Activated CD4-positive, alpha-beta T cell treated with anti-CD3 and anti-CD28 coated beads, Interleukin-2, amount 10 ng/mL, durations not matched to agents 7 days and 5 days (primary cell): ENCODE data around the gene NFIB. TPM values are rescaled to one million over a fixed set of nuclear protein-coding genes. Genes with fewer than 3 reads are reported as not detected.

Experiments used
- CTCF ChIA-PET: fragments of 350-600 bp; sonication (Branson Sonifier 250); formaldehyde crosslinking; loops from one replicate; lab custom pipeline; 2021; ENCODE audit warnings: antibody characterized with exemption; lab: Charles Lee
- POLR2A ChIA-PET: fragments of 350-600 bp; sonication (Branson Sonifier 250); formaldehyde crosslinking; loops from one replicate; lab custom pipeline; 2021; ENCODE audit warnings: antibody characterized with exemption; lab: Charles Lee
- DNase-seq: peaks from one replicate; pipeline ENCODE4 v3.0.0-alpha.2; 2020
- H3K27ac Mint-ChIP-seq: one replicate; pipeline ENCODE4 v1.8.0; 2021; ENCODE audit warnings: mild to moderate bottlenecking, moderate library complexity, mixed read lengths
- H3K27me3 Mint-ChIP-seq: one replicate; pipeline ENCODE4 v1.8.0; 2021; ENCODE audit warnings: mixed read lengths
- H3K36me3 Mint-ChIP-seq: one replicate; pipeline ENCODE4 v1.8.0; 2021; ENCODE audit warnings: low read depth, mixed read lengths
- H3K4me1 Mint-ChIP-seq: one replicate; pipeline ENCODE4 v1.8.0; 2021; ENCODE audit warnings: mixed read lengths
- H3K4me3 Mint-ChIP-seq: one replicate; pipeline ENCODE4 v1.8.0; 2021; ENCODE audit warnings: mild to moderate bottlenecking, moderate library complexity, mixed read lengths
- H3K9me3 Mint-ChIP-seq: one replicate; pipeline ENCODE4 v1.8.0; 2021; ENCODE audit warnings: mixed read lengths
- total RNA-seq, 2 experiments: library from RNA; stranded (reverse); gene quantifications; one replicate each; pipeline ENCODE4 v1.2.3, GENCODE V29; 2021

Gene NFIB
- total RNA-seq, 2 experiments from 2014 or later, result not detected

- ChIA-PET CTCF (no interaction called here), POLR2A (no interaction called here)
- Mint-ChIP-seq H3K4me3 (no peak overlapping the region), H3K4me1 (peaks cover 2% of the 10 kb centered on the region), H3K27me3 (peaks cover 8% of the 10 kb centered on the region), H3K27ac (peak overlapping the region; percentile 54), H3K36me3 (no peaks in the 10 kb centered on the region), H3K9me3 (no peaks in the 10 kb centered on the region)
- no peak for DNase-seq
These were observed 35.2 kb upstream of the NFIB start for GRCh38 chr9:14349146-14349446.

GRCh38 chr9:14348373-14349145 is 34.6 kb upstream of the NFIB start:
- POLR2A ChIA-PET, result no interaction called here
- Mint-ChIP-seq H3K36me3 (no peaks in the 10 kb centered on the region), H3K4me3 (no peak overlapping the region), H3K9me3 (no peaks in the 10 kb centered on the region), H3K27me3 (peaks cover 7% of the 10 kb centered on the region), H3K27ac (peak overlapping the region; percentile 54), H3K4me1 (peaks cover 2% of the 10 kb centered on the region)
- DNase-seq, result no peak
- CTCF ChIA-PET, result no interaction called here

DNA sequence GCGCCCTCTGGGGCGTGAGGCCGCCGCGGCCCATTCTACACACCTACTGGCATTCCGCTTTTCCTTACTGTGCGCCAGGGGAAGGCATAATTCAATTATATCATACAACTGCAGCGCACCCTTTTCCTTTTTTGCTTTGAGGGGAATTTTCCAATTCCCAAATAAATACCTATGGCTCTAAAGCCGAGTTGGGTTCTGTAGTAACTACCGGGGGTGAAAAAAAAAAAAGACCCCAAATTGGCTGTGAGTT is 34.1 kb upstream of the NFIB start:
- H3K4me1 Mint-ChIP-seq, result peaks cover 2% of the 10 kb centered on the region
- DNase-seq, result no peak
- no peak overlapping the region for H3K4me3 Mint-ChIP-seq
- POLR2A ChIA-PET, result no interaction called here
- H3K27ac Mint-ChIP-seq, result peak overlapping the region; percentile 5
- peaks cover 6% of the 10 kb centered on the region for H3K27me3 Mint-ChIP-seq
- no peaks in the 10 kb centered on the region for H3K36me3 Mint-ChIP-seq
- no peaks in the 10 kb centered on the region for H3K9me3 Mint-ChIP-seq
- CTCF ChIA-PET, result no interaction called here

GRCh38 chr9:14347406-14348122 is 33.6 kb upstream of the NFIB start:
- Mint-ChIP-seq H3K36me3 (no peaks in the 10 kb centered on the region), H3K9me3 (no peaks in the 10 kb centered on the region), H3K27ac (peak overlapping the region; percentile 5), H3K4me1 (peaks cover 2% of the 10 kb centered on the region), H3K27me3 (peaks cover under 1% of the 10 kb centered on the region), H3K4me3 (no peak overlapping the region)
- ChIA-PET POLR2A (no interaction called here), CTCF (no interaction called here)
- DNase-seq, result no peak

DNA sequence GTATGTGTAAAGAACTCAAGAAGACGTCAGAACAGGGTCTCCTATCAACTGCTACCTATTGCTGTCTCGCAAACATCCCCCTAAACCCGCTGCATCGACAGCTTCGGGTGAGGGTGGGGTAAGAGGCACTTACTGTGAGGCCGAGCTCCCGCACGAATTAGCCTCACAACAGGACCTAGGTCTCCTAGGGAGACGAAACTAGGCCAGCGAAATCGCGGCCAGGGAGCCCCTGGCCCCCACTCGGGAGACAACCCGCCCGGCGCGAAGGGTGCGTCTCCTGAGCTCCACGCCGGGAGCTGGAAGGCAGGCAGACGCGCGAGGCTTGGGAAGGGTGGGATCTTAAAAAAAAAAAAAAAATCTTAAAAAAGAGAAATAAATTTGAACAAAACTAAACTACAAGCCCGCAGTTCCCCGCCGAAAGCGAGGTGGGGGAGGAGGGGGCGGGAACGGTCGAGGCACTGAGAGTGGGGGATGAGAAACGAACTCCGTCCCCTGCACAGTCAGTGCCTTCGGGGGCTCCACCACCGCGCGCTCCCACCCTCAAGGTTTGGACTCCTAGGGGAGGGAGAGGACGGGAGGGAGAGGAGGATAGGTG is 33.0 kb upstream of the NFIB start:
- no peak overlapping the region for H3K4me3 Mint-ChIP-seq

DNA sequence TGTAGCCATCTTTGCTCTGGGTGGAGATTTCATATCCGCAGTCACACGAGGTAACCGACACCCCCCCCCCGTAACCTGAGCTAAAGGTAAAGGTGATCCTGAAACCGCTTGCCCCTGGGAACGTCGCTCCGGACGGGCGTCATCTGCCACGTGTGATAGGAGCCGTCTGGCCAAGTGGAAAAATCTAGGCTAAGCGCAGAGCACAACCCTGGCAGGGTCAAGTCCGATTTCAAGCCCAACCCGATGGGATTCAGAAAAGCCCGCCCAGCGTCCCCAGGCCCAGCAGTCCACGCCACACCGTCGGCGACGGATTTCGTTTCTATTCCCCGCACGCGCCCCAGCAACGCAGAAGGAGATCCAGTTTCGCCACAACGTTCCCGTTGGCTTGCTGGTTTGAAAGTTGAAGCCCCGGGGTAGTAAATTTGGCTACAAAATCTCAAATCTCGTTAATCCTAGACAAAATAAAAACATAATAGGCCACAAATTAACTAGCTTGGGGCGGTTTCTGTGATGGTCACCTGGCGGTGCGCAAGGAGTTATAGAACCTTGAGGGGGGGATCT is 32.4 kb upstream of the NFIB start:
- peaks cover 2% of the 10 kb centered on the region for H3K4me1 Mint-ChIP-seq
- no peak overlapping the region for H3K27ac Mint-ChIP-seq
- no peak overlapping the region for H3K4me3 Mint-ChIP-seq
- no peaks in the 10 kb centered on the region for H3K36me3 Mint-ChIP-seq
- ChIA-PET POLR2A (no interaction called here), CTCF (no interaction called here)
- DNase-seq, result no peak
- H3K9me3 Mint-ChIP-seq, result no peaks in the 10 kb centered on the region
- H3K27me3 Mint-ChIP-seq, result no peaks in the 10 kb centered on the region

More for the DNA sequence above, 33.0 kb upstream of the NFIB start:
- Mint-ChIP-seq H3K9me3 (no peaks in the 10 kb centered on the region), H3K4me1 (peaks cover 2% of the 10 kb centered on the region), H3K27me3 (no peaks in the 10 kb centered on the region), H3K36me3 (no peaks in the 10 kb centered on the region), H3K27ac (no peak overlapping the region)
- ChIA-PET POLR2A (no interaction called here), CTCF (no interaction called here)
- DNase-seq, result no peak

- CTCF ChIA-PET, result no interaction called here
- H3K9me3 Mint-ChIP-seq, result no peaks in the 10 kb centered on the region
- POLR2A ChIA-PET, result no interaction called here
- H3K36me3 Mint-ChIP-seq, result no peaks in the 10 kb centered on the region
- no peaks in the 10 kb centered on the region for H3K27me3 Mint-ChIP-seq
- H3K27ac Mint-ChIP-seq, result peak overlapping the region; percentile 41
- H3K4me3 Mint-ChIP-seq, result no peak overlapping the region
- H3K4me1 Mint-ChIP-seq, result peaks cover 2% of the 10 kb centered on the region
- no peak for DNase-seq
These were observed 31.7 kb upstream of the NFIB start for GRCh38 chr9:14345354-14346230.

DNA sequence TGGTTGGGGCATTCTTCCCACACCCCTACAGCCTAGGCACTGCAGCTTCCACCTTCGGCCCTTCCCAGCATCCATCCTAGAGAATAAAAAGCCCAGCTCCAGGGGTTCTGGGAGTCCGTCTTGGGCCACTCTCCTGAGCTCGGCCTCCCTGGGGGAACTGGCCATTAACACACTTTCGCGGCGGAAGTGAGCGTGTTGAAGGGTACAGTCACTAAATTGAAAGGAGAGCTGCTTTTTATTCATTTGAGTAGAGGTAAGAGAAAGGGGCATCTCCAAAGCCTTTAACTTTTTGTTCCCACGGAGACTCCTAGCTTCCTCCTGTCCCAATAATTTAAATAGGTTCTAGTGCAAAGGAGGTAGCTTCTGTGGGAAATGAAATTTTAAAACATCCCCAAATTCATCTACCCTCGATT is 31.0 kb upstream of the NFIB start:
- no peaks in the 10 kb centered on the region for H3K9me3 Mint-ChIP-seq
- no peak overlapping the region for H3K27ac Mint-ChIP-seq
- no peaks in the 10 kb centered on the region for H3K36me3 Mint-ChIP-seq
- POLR2A ChIA-PET, result no interaction called here
- DNase-seq, result no peak
- no peak overlapping the region for H3K4me3 Mint-ChIP-seq
- CTCF ChIA-PET, result no interaction called here
- no peaks in the 10 kb centered on the region for H3K27me3 Mint-ChIP-seq
- H3K4me1 Mint-ChIP-seq, result peaks cover 2% of the 10 kb centered on the region

GRCh38 chr9:14344053-14344524 is 30.1 kb upstream of the NFIB start:
- H3K4me3 Mint-ChIP-seq, result no peak overlapping the region
- ChIA-PET POLR2A (no interaction called here), CTCF (no interaction called here)
- no peak for DNase-seq
- peaks cover 2% of the 10 kb centered on the region for H3K4me1 Mint-ChIP-seq
- H3K36me3 Mint-ChIP-seq, result no peaks in the 10 kb centered on the region
- H3K9me3 Mint-ChIP-seq, result no peaks in the 10 kb centered on the region
- H3K27ac Mint-ChIP-seq, result no peak overlapping the region
- H3K27me3 Mint-ChIP-seq, result peaks cover 3% of the 10 kb centered on the region

- CTCF ChIA-PET, result no interaction called here
- no peak for DNase-seq
- H3K9me3 Mint-ChIP-seq, result no peaks in the 10 kb centered on the region
- peaks cover 3% of the 10 kb centered on the region for H3K27me3 Mint-ChIP-seq
- no peaks in the 10 kb centered on the region for H3K36me3 Mint-ChIP-seq
- H3K27ac Mint-ChIP-seq, result no peak overlapping the region
- no peak overlapping the region for H3K4me3 Mint-ChIP-seq
- peaks cover 2% of the 10 kb centered on the region for H3K4me1 Mint-ChIP-seq
- POLR2A ChIA-PET, result no interaction called here
These were observed 29.5 kb upstream of the NFIB start for GRCh38 chr9:14343261-14344031.

- ChIA-PET CTCF (no interaction called here), POLR2A (no interaction called here)
These were observed 28.8 kb upstream of the NFIB start for GRCh38 chr9:14342736-14343135.

DNA sequence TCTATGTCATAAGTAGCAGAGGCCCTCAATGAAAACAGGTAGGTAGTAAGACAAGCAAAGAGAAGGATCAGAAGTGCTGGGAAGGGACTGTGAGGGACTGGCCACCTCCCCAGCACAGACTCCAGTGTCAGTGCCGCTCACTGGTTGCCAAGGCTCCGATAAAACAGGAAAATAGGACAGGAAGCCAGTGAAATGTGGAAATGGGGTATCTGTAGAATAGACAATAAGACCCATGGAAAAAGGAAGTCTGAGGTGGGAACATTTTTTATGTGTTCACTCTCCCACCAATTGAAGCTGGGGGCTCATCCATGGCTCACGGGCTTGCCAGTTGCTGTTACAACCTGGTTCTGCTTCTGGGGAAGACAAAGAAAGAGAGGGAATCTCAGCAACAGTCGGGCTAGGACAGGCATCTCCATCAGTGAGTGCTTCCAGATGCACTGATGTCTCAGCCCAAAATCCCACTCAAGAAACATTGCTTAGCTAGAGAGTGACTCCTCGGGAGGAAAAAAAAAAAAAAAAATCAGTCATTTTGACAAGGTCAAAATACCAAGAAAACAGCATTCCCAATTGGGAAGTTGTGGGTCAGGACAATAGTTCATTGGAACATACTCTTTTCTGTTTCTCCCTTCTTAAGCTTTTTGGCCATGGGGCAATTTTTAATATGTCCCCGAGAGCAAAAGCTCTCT is 27.6 kb upstream of the NFIB start:
- Mint-ChIP-seq H3K4me3 (no peak overlapping the region), H3K4me1 (no peaks in the 10 kb centered on the region), H3K36me3 (no peaks in the 10 kb centered on the region)

More at GRCh38 chr9:14342736-14343135, 28.8 kb upstream of the NFIB start:
- no peaks in the 10 kb centered on the region for H3K36me3 Mint-ChIP-seq
- H3K27ac Mint-ChIP-seq, result no peak overlapping the region
- H3K4me1 Mint-ChIP-seq, result no peaks in the 10 kb centered on the region
- H3K27me3 Mint-ChIP-seq, result peaks cover 3% of the 10 kb centered on the region
- H3K4me3 Mint-ChIP-seq, result no peak overlapping the region
- no peaks in the 10 kb centered on the region for H3K9me3 Mint-ChIP-seq
- DNase-seq, result no peak

More for the DNA sequence above, 27.6 kb upstream of the NFIB start:
- Mint-ChIP-seq H3K9me3 (no peaks in the 10 kb centered on the region), H3K27ac (no peak overlapping the region), H3K27me3 (peaks cover 6% of the 10 kb centered on the region)
- DNase-seq, result no peak
- POLR2A ChIA-PET, result no interaction called here
- CTCF ChIA-PET, result no interaction called here
